ENCODE results near the gene GSTA5.
"Not testable (repeated sequence)": the region's sequence is repeated elsewhere in the genome, so short reads cannot be mapped to it uniquely, and the experiment has no call there.

Gene GSTA5

GRCh38 chr6:52786249-52786956 is 54.2 kb downstream of the GSTA5 start:
- DNase-seq: no peak

GRCh38 chr6:52782696-52783274 is 57.8 kb downstream of the GSTA5 start:
- DNase-seq: not testable (repeated sequence)

GRCh38 chr6:52782209-52782608 is 58.4 kb downstream of the GSTA5 start:
- not testable (repeated sequence) for DNase-seq

All from GF-D8 (cell line).